ENCODE data around the gene ABTB2.

DNA sequence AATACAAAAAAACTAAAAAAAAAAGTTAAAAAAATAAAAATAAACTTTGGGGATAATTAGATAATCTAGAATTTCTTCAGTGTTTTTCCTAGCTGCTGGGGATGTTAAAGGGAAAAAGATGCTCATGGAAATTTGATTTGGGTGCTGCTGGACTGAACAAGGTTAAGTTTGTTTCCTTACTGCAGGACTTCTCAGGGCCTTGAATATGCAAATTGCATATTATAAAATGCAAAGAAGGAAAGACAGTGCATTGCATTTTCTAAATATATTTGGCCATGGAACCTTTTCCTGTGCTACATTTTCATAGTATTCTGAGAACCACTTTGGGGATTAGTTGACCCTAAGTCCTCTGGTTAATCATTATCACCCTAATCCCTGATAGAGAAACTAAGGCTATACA lies 79.6 kb downstream of the ABTB2 start:
- TF ChIP-seq, protein P1, sequence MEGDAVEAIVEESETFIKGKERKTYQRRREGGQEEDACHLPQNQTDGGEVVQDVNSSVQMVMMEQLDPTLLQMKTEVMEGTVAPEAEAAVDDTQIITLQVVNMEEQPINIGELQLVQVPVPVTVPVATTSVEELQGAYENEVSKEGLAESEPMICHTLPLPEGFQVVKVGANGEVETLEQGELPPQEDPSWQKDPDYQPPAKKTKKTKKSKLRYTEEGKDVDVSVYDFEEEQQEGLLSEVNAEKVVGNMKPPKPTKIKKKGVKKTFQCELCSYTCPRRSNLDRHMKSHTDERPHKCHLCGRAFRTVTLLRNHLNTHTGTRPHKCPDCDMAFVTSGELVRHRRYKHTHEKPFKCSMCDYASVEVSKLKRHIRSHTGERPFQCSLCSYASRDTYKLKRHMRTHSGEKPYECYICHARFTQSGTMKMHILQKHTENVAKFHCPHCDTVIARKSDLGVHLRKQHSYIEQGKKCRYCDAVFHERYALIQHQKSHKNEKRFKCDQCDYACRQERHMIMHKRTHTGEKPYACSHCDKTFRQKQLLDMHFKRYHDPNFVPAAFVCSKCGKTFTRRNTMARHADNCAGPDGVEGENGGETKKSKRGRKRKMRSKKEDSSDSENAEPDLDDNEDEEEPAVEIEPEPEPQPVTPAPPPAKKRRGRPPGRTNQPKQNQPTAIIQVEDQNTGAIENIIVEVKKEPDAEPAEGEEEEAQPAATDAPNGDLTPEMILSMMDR (IDR thresholded peaks at IDR 0.05) = no peak
- TF ChIP-seq POLR2A (IDR thresholded peaks at IDR 0.05) = no peak
- TF ChIP-seq POLR2AphosphoS5 (IDR thresholded peaks at IDR 0.05) = no peak
- TF ChIP-seq EP300 (IDR thresholded peaks at IDR 0.05) = no peak
